ENCODE measurements around the gene TMEM242. TPM values are rescaled to one million over a fixed set of nuclear protein-coding genes. Genes with fewer than 3 reads are reported as not detected.

Gene TMEM242
- total and polyA plus RNA-seq, 2 of the 13 experiments (the other 11 are each of a cell fraction or from before 2014, with no cell fraction given), result 5.6 to 11.1 TPM

DNA sequence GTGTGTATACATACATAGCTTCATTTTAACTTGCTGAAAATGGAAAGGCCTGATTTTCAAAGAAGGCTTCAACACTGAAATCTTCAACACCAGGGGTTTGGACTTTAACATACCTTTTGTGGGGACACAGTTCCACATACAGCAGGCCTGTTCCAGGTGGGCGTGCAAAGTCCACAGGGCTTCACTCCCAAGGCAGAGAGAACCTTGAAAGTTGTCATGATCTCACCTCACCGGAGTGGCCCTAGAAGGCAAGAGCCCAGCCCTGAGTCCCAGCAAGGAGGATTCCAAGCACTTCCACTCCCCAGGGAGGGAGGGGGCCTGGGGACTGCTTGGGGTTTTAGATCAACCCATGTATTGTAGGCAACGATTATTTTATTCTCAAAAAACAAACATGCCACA lies 47.2 kb downstream of the TMEM242 start (continued):
- TF ChIP-seq, protein P1, sequence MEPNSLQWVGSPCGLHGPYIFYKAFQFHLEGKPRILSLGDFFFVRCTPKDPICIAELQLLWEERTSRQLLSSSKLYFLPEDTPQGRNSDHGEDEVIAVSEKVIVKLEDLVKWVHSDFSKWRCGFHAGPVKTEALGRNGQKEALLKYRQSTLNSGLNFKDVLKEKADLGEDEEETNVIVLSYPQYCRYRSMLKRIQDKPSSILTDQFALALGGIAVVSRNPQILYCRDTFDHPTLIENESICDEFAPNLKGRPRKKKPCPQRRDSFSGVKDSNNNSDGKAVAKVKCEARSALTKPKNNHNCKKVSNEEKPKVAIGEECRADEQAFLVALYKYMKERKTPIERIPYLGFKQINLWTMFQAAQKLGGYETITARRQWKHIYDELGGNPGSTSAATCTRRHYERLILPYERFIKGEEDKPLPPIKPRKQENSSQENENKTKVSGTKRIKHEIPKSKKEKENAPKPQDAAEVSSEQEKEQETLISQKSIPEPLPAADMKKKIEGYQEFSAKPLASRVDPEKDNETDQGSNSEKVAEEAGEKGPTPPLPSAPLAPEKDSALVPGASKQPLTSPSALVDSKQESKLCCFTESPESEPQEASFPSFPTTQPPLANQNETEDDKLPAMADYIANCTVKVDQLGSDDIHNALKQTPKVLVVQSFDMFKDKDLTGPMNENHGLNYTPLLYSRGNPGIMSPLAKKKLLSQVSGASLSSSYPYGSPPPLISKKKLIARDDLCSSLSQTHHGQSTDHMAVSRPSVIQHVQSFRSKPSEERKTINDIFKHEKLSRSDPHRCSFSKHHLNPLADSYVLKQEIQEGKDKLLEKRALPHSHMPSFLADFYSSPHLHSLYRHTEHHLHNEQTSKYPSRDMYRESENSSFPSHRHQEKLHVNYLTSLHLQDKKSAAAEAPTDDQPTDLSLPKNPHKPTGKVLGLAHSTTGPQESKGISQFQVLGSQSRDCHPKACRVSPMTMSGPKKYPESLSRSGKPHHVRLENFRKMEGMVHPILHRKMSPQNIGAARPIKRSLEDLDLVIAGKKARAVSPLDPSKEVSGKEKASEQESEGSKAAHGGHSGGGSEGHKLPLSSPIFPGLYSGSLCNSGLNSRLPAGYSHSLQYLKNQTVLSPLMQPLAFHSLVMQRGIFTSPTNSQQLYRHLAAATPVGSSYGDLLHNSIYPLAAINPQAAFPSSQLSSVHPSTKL (CRISPR knock-in tag; IDR thresholded peaks at IDR 0.05), result peak; percentile 50
- TF ChIP-seq TCF12 (IDR thresholded peaks at IDR 0.05) (no peak), TCF12 (CRISPR knock-in tag; IDR thresholded peaks at IDR 0.05) (no peak), RCOR2 (CRISPR knock-in tag; IDR thresholded peaks at IDR 0.05) (no peak), CHD4 (IDR thresholded peaks at IDR 0.05; ENCODE audit: borderline replicate concordance, low read length) (no peak), CC2D1A (CRISPR knock-in tag; IDR thresholded peaks at IDR 0.05) (no peak), SATB2 (CRISPR knock-in tag; IDR thresholded peaks at IDR 0.05) (no peak), ZBTB7A (CRISPR knock-in tag; IDR thresholded peaks at IDR 0.05) (no peak), CREB1 (IDR thresholded peaks at IDR 0.05) (no peak), CREB1 (CRISPR knock-in tag; IDR thresholded peaks at IDR 0.05) (no peak), NFE2L1 (CRISPR knock-in tag; IDR thresholded peaks at IDR 0.05; ENCODE audit: borderline replicate concordance) (no peak), TBL1XR1 (IDR thresholded peaks at IDR 0.05; ENCODE audit: borderline replicate concordance, low read length, partially characterized antibody) (no peak), CCAR2 (optimal IDR thresholded peaks at IDR 0.05; ENCODE audit: low read depth, low read length) (no peak), ZNF260 (CRISPR knock-in tag; IDR thresholded peaks at IDR 0.05; ENCODE audit: borderline replicate concordance, low read depth) (no peak), ZNF138 (CRISPR knock-in tag; IDR thresholded peaks at IDR 0.05; ENCODE audit: low read depth) (0 out of 2 replicates have a peak, but pooled peaks have one; percentile 46), ZNF598 (CRISPR knock-in tag; IDR thresholded peaks at IDR 0.05; ENCODE audit: borderline replicate concordance) (no peak), RARA (CRISPR knock-in tag; IDR thresholded peaks at IDR 0.05) (0 out of 2 replicates have a peak, but pooled peaks have one; percentile 11), CHD2 (IDR thresholded peaks at IDR 0.05; ENCODE audit: low read depth, low read length) (no peak), GATAD2A (CRISPR knock-in tag; IDR thresholded peaks at IDR 0.05) (peak; percentile 63; the same call in 1 of the 2 replicates)
- TF ChIP-seq, protein P2, sequence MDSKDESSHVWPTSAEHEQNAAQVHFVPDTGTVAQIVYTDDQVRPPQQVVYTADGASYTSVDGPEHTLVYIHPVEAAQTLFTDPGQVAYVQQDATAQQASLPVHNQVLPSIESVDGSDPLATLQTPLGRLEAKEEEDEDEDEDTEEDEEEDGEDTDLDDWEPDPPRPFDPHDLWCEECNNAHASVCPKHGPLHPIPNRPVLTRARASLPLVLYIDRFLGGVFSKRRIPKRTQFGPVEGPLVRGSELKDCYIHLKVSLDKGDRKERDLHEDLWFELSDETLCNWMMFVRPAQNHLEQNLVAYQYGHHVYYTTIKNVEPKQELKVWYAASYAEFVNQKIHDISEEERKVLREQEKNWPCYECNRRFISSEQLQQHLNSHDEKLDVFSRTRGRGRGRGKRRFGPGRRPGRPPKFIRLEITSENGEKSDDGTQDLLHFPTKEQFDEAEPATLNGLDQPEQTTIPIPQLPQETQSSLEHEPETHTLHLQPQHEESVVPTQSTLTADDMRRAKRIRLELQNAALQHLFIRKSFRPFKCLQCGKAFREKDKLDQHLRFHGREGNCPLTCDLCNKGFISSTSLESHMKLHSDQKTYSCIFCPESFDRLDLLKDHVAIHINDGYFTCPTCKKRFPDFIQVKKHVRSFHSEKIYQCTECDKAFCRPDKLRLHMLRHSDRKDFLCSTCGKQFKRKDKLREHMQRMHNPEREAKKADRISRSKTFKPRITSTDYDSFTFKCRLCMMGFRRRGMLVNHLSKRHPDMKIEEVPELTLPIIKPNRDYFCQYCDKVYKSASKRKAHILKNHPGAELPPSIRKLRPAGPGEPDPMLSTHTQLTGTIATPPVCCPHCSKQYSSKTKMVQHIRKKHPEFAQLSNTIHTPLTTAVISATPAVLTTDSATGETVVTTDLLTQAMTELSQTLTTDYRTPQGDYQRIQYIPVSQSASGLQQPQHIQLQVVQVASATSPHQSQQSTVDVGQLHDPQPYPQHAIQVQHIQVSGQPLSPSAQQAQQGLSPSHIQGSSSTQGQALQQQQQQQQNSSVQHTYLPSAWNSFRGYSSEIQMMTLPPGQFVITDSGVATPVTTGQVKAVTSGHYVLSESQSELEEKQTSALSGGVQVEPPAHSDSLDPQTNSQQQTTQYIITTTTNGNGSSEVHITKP (CRISPR knock-in tag; IDR thresholded peaks at IDR 0.05; ENCODE audit: low read depth), result 0 out of 2 replicates have a peak, but pooled peaks have one; percentile 34
- TF ChIP-seq, protein P3, sequence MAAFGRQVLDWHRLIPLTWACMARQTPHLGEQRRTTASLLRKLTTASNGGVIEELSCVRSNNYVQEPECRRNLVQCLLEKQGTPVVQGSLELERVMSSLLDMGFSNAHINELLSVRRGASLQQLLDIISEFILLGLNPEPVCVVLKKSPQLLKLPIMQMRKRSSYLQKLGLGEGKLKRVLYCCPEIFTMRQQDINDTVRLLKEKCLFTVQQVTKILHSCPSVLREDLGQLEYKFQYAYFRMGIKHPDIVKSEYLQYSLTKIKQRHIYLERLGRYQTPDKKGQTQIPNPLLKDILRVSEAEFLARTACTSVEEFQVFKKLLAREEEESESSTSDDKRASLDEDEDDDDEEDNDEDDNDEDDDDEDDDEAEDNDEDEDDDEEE (CRISPR knock-in tag; IDR thresholded peaks at IDR 0.05), result 0 out of 2 replicates have a peak, but pooled peaks have one; percentile 25
- TF ChIP-seq, protein P4, sequence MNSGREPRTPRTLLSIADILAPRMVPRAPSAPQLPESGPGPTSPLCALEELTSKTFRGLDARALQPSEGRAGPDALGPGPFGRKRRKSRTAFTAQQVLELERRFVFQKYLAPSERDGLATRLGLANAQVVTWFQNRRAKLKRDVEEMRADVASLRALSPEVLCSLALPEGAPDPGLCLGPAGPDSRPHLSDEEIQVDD (CRISPR knock-in tag; IDR thresholded peaks at IDR 0.05; ENCODE audit: borderline replicate concordance), result no peak
